ENCODE data around the gene TMEM101.
"Not testable (repeated sequence)": the region's sequence is repeated elsewhere in the genome, so short reads cannot be mapped to it uniquely, and the experiment has no call there.

The TMEM101 gene

GRCh38 chr17:44053125-44053872 is 38.5 kb upstream of the TMEM101 start (continued):
- TF ChIP-seq, protein P1, sequence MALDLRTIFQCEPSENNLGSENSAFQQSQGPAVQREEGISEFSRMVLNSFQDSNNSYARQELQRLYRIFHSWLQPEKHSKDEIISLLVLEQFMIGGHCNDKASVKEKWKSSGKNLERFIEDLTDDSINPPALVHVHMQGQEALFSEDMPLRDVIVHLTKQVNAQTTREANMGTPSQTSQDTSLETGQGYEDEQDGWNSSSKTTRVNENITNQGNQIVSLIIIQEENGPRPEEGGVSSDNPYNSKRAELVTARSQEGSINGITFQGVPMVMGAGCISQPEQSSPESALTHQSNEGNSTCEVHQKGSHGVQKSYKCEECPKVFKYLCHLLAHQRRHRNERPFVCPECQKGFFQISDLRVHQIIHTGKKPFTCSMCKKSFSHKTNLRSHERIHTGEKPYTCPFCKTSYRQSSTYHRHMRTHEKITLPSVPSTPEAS (tag by site-specific recombination; IDR thresholded peaks at IDR 0.05), result no peak
- TF ChIP-seq ZNF521 (tag by site-specific recombination; IDR thresholded peaks at IDR 0.05), result no peak
- TF ChIP-seq ZNF548 (tag by site-specific recombination; IDR thresholded peaks at IDR 0.05), result no peak

DNA sequence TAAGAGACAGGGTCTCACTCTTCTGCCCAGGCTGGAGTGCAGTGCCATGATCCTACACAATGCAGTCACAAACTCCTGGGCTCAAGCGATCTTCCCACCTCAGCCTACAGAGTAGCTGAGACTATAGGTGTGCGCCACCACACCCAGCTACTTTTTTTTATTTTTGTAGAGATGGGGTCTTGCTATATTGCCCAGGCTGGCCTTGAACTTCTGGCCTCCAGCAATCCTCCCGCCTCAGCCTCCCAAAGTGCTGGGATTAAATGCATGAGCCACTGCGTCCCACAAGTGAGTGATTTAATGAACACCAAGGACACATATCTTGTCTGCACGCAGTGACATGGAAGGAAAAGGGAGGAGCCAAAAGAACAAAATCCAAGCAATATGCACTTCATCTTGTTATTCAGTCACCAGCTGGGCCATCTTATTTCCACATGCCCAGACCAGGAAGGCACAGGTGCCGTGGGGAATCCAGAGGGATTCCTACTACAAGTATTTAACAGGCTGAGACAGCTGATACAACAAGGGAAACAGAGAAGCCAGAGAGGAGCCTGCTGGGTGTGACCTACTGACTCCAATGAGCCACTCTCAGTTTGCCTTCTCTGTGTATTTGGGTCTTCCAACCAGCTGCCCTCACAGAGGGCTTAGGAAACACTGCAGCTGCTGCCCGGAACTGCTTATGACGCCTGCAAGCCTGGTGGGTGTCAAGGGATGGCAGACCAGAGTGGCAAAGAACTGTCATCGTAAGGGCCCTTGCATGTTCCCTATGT is 34.7 kb upstream of the TMEM101 start:
- Histone ChIP-seq H3K4me3 (ENCODE audit: low read depth, low read length) (no peak overlapping the region), H3K36me3 (ENCODE audit: control insufficient read depth in 2 of 2, insufficient read depth in 1 of 2, low read length in 2 of 2) (peaks cover 69 to 83% of the 10 kb centered on the region in 2 experiments), H3K27ac (ENCODE audit: extremely low read depth, low read depth, low read length) (no peak overlapping the region), H3K4me1 (ENCODE audit: control insufficient read depth, insufficient read depth, low read length) (no peaks in the 10 kb centered on the region), H3K9me3 (ENCODE audit: control insufficient read depth, insufficient read depth, low read depth, low read length) (no peaks in the 10 kb centered on the region)
- CTCF ChIA-PET, result interaction anchor here (0.8 to 2.9 kb wide), 3 partner anchors 8 to 101 kb away, joined by 3 to 23 read pairs (median 4); no protein-coding TSS in a partner anchor
- POLR2A ChIA-PET, result no interaction called here
- peak; percentile 98 for TF ChIP-seq ZNF121 (tag by site-specific recombination; IDR thresholded peaks at IDR 0.05)
- no peak for TF ChIP-seq ZNF10 (tag by site-specific recombination; IDR thresholded peaks at IDR 0.05)

GRCh38 chr17:44046893-44047292 is 32.1 kb upstream of the TMEM101 start:
- H3K9me3 ChIP-seq (ENCODE audit: control insufficient read depth, insufficient read depth, low read depth, low read length); CTCF ChIA-PET; H3K4me1 ChIP-seq (ENCODE audit: control insufficient read depth, insufficient read depth, low read length); H3K4me3 ChIP-seq (ENCODE audit: low read depth, low read length); H3K27ac ChIP-seq (ENCODE audit: extremely low read depth, low read depth, low read length): not testable (repeated sequence)
- H3K36me3 ChIP-seq (ENCODE audit: control insufficient read depth in 2 of 2, insufficient read depth in 1 of 2, low read length in 2 of 2), result peaks cover 62 to 64% of the 10 kb centered on the region in 2 experiments
- peak; percentile 98 for TF ChIP-seq ZNF184 (tag by site-specific recombination; IDR thresholded peaks at IDR 0.05)
- POLR2A ChIA-PET, result interaction anchor here (0.8 kb wide), 1 partner anchor 10 kb away, joined by 3 read pairs; no protein-coding TSS in a partner anchor

- H3K36me3 ChIP-seq (ENCODE audit: control insufficient read depth in 2 of 2, insufficient read depth in 1 of 2, low read length in 2 of 2), result peaks cover 48 to 53% of the 10 kb centered on the region in 2 experiments
- ChIA-PET POLR2A (interaction anchor here (1.6 kb wide), 1 partner anchor 21 kb away, joined by 3 read pairs; no protein-coding TSS in a partner anchor), CTCF (interaction anchor here (3.6 to 6.2 kb wide), 2 partner anchors 71 to 101 kb away, joined by 25 to 62 read pairs; no protein-coding TSS in a partner anchor)
- no peak overlapping the region for H3K27ac ChIP-seq (ENCODE audit: extremely low read depth, low read depth, low read length)
- H3K9me3 ChIP-seq (ENCODE audit: control insufficient read depth, insufficient read depth, low read depth, low read length), result no peaks in the 10 kb centered on the region
- H3K4me3 ChIP-seq (ENCODE audit: low read depth, low read length), result no peak overlapping the region
- TF ChIP-seq ZNF404 (tag by site-specific recombination; IDR thresholded peaks at IDR 0.05), result no peak
- TF ChIP-seq ZBTB7A (tag by site-specific recombination; IDR thresholded peaks at IDR 0.05; ENCODE audit: low read depth), result no peak
- TF ChIP-seq PRDM10 (tag by site-specific recombination; IDR thresholded peaks at IDR 0.05), result peak; percentile 78
- peak; percentile 90 for TF ChIP-seq ZFHX2 (tag by site-specific recombination; conservative IDR thresholded peaks at IDR 0.05)
- peak; percentile 89 for TF ChIP-seq EGR2 (tag by site-specific recombination; IDR thresholded peaks at IDR 0.05; ENCODE audit: low read depth)
- TF ChIP-seq OSR2 (tag by site-specific recombination; IDR thresholded peaks at IDR 0.05), result peak; percentile 52; the same call in 1 of the 2 replicates
- H3K4me1 ChIP-seq (ENCODE audit: control insufficient read depth, insufficient read depth, low read length), result peaks cover 10% of the 10 kb centered on the region
Measured at GRCh38 chr17:44045486-44045885, 30.7 kb upstream of the TMEM101 start.
